GM08714 (cell line): ENCODE measurements around the gene PSME3IP1.

ENCODE experiments used
- H3K4me3 ChIP-seq: fragments of 200-500 bp; sonication (Bioruptor generic); 2 replicates; pipeline ENCODE4 v1.5.1; 2014; ENCODE audit warnings: mild to moderate bottlenecking, low read length, inconsistent platforms
- ZNF274 ChIP-seq: IDR thresholded peaks from 2 replicates; pipeline ENCODE4 v1.6.1; 2012; ENCODE audit warnings: mild to moderate bottlenecking, low read depth, low read length

Gene PSME3IP1

GRCh38 chr16:57165938-57166337, 19.9 kb downstream of the PSME3IP1 start:
- TF ChIP-seq ZNF274, result no peak
- no peak overlapping the region for H3K4me3 ChIP-seq

- no peak overlapping the region for H3K4me3 ChIP-seq
Observed at GRCh38 chr16:57165483-57165882, 20.4 kb downstream of the PSME3IP1 start.

GRCh38 chr16:57163842-57164241, 22.0 kb downstream of the PSME3IP1 start:
- H3K4me3 ChIP-seq, result no peak overlapping the region
- TF ChIP-seq ZNF274, result no peak

More at GRCh38 chr16:57165483-57165882, 20.4 kb downstream of the PSME3IP1 start:
- no peak for TF ChIP-seq ZNF274

GRCh38 chr16:57159447-57159846, 26.4 kb downstream of the PSME3IP1 start:
- TF ChIP-seq ZNF274, result no peak
- H3K4me3 ChIP-seq, result no peak overlapping the region

GRCh38 chr16:57157533-57157932, 28.3 kb downstream of the PSME3IP1 start:
- no peak for TF ChIP-seq ZNF274
- H3K4me3 ChIP-seq, result no peak overlapping the region

- H3K4me3 ChIP-seq, result no peak overlapping the region
- no peak for TF ChIP-seq ZNF274
Observed at GRCh38 chr16:57156351-57156703, 29.5 kb downstream of the PSME3IP1 start.

- TF ChIP-seq ZNF274, result no peak
- H3K4me3 ChIP-seq, result no peak overlapping the region
Observed at GRCh38 chr16:57155702-57156350, 30.0 kb downstream of the PSME3IP1 start.

GRCh38 chr16:57153841-57154240, 32.0 kb downstream of the PSME3IP1 start:
- TF ChIP-seq ZNF274, result no peak
- no peak overlapping the region for H3K4me3 ChIP-seq

- no peak for TF ChIP-seq ZNF274
- H3K4me3 ChIP-seq, result no peak overlapping the region
Observed at GRCh38 chr16:57152096-57153093, 33.4 kb downstream of the PSME3IP1 start.

- no peak for TF ChIP-seq ZNF274
- H3K4me3 ChIP-seq, result no peak overlapping the region
Observed at GRCh38 chr16:57151369-57151768, 34.5 kb downstream of the PSME3IP1 start.

GRCh38 chr16:57150682-57151330, 35.0 kb downstream of the PSME3IP1 start:
- no peak overlapping the region for H3K4me3 ChIP-seq
- TF ChIP-seq ZNF274, result no peak

- TF ChIP-seq ZNF274, result no peak
- no peak overlapping the region for H3K4me3 ChIP-seq
Observed at GRCh38 chr16:57149391-57149790, 36.4 kb downstream of the PSME3IP1 start.

GRCh38 chr16:57148481-57148880, 37.4 kb downstream of the PSME3IP1 start:
- no peak overlapping the region for H3K4me3 ChIP-seq
- TF ChIP-seq ZNF274, result no peak

GRCh38 chr16:57147381-57148221, 38.2 kb downstream of the PSME3IP1 start:
- no peak overlapping the region for H3K4me3 ChIP-seq

GRCh38 chr16:57146735-57147134, 39.1 kb downstream of the PSME3IP1 start:
- no peak for TF ChIP-seq ZNF274
- no peak overlapping the region for H3K4me3 ChIP-seq

More at GRCh38 chr16:57147381-57148221, 38.2 kb downstream of the PSME3IP1 start:
- no peak for TF ChIP-seq ZNF274
